ENCODE data around the gene CBX2.
A peak's percentile ranks its signal among the peaks of the same experiment; 100 is the strongest.

CBX2 gene

GRCh38 chr17:79792984-79793923, 15.3 kb downstream of the CBX2 start:
- peaks cover 0 to 46% of the 10 kb centered on the region in 2 donors for H3K4me1 ChIP-seq (ENCODE audit: control insufficient read depth in 1 of 2, insufficient read depth in 2 of 2, low read length in 2 of 2)
- no peaks in the 10 kb centered on the region for H3K9me3 ChIP-seq (ENCODE audit: control insufficient read depth in 1 of 2, low read length in 2 of 2)
- peaks cover 0 to 9% of the 10 kb centered on the region in 2 donors for H3K36me3 ChIP-seq (ENCODE audit: control insufficient read depth in 1 of 2, insufficient read depth in 2 of 2, low read length in 2 of 2)
- H3K4me3 ChIP-seq (ENCODE audit: low read depth in 1 of 2, low read length in 2 of 2): peak overlapping the region; percentile 7 to 49
- peaks cover 48% of the 10 kb centered on the region for H3K27me3 ChIP-seq (ENCODE audit: low read depth, low read length)
- no peak overlapping the region for H3K27ac ChIP-seq (ENCODE audit: low read length)

DNA sequence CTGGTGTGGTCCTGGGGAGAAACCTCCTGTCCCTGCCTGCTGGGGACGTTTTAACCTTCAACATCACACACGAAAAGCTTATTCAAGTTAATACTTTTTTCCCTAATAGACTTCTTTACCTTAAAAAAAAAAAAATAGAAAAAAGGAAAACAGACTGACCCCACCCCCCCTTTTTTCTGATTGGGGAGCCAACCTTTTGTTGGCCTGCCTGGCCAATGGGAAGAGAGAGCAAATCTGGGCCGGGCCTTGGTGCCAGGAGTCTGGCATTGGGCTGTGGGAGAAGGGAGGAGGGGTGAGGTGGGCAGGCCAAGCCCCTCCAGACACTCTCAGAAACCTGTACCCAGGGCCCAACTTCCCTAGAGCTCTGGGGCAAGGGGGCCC, 16.0 kb downstream of the CBX2 start:
- Histone ChIP-seq H3K4me3 (ENCODE audit: low read depth in 1 of 2, low read length in 2 of 2) (peak overlapping the region in 1 of 2 donors; percentile 49), H3K27ac (ENCODE audit: low read length) (no peak overlapping the region), H3K27me3 (ENCODE audit: low read depth, low read length) (peaks cover 48% of the 10 kb centered on the region), H3K36me3 (ENCODE audit: control insufficient read depth in 1 of 2, insufficient read depth in 2 of 2, low read length in 2 of 2) (peaks cover 0 to 9% of the 10 kb centered on the region in 2 donors), H3K4me1 (ENCODE audit: control insufficient read depth in 1 of 2, insufficient read depth in 2 of 2, low read length in 2 of 2) (peaks cover 5 to 53% of the 10 kb centered on the region in 2 donors), H3K9me3 (ENCODE audit: control insufficient read depth in 1 of 2, low read length in 2 of 2) (no peaks in the 10 kb centered on the region)

DNA sequence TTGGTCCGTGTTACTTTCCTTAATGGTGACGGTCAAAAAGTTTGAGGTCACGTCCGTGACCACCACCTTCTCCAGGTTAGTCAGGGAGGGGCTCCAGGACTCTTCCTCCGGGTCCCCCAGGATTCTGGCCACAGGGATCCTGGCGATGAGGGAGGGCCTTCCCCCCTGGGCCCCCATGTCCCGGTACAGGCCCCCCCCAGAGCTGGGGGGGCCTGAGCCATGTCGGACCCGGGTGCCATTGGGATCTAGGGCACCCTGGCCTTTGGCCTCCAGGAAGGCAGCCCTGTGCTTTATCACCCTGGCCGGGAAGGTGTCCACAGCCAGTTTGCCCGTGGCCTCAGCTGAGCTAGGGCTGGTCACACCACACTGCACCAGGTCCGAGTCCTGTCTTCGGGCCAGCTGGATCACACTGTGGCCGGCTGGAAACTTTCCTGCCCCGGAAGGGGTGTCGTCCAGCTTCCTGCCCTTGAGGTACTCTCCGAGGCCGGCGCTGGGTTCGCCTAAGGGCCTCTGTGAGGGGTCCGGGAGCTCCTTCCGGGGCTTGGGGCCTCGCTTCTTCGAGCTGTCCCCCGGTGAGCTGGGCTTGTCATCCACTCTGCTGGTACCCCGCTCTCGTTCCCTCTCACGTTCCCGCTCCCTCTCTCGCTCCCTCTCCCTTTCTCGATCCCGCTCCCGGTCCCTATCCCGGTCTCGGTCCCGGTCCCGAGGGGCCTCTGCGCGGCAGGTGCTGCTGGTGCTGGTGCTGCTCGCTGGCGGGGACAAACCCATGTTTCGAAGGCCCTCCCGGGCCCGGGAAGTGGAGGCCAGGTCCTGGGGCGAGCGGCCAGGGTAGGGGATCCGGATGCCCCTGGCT, 16.9 kb downstream of the CBX2 start:
- no peaks in the 10 kb centered on the region for H3K9me3 ChIP-seq (ENCODE audit: control insufficient read depth in 1 of 2, low read length in 2 of 2)
- H3K27me3 ChIP-seq (ENCODE audit: low read depth, low read length): peaks cover 48% of the 10 kb centered on the region
- H3K4me3 ChIP-seq (ENCODE audit: low read depth in 1 of 2, low read length in 2 of 2): no peak overlapping the region
- peaks cover 5 to 53% of the 10 kb centered on the region in 2 donors for H3K4me1 ChIP-seq (ENCODE audit: control insufficient read depth in 1 of 2, insufficient read depth in 2 of 2, low read length in 2 of 2)
- no peak overlapping the region for H3K27ac ChIP-seq (ENCODE audit: low read length)
- H3K36me3 ChIP-seq (ENCODE audit: control insufficient read depth in 1 of 2, insufficient read depth in 2 of 2, low read length in 2 of 2): peaks cover 0 to 9% of the 10 kb centered on the region in 2 donors

DNA sequence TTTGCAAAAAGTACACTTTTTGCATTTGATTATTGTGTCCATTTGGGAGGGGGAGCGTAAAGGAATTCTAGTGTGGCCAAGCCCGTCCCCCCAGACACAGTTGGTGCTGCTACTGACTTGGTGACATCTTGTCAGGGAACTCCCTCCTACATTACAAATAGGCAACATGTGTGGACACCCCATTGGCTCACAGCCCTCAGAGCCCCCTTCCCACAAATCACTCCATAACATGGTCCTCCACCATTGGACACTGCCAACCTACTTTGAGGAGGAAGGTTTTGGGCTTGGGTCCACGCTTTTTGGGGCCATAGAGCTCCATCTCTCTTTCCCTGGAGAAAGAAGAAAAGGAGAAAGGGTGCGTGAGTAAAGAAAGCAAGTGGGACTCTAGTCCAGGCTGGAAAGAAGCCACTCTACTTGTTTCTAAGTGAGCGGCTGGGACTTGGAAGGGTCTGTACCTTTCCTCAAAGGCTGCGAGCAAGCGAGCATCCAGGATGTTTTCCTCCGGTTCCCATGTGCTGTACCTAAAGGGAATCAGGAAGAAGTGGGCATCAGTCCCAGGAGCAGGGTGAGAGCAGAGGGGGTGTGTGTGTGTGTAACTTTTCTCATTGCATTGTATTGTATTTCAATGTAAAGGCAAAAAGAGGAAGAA, 18.0 kb downstream of the CBX2 start:
- H3K4me1 ChIP-seq (ENCODE audit: control insufficient read depth in 1 of 2, insufficient read depth in 2 of 2, low read length in 2 of 2): peaks cover 5 to 55% of the 10 kb centered on the region in 2 donors
- no peak overlapping the region for H3K27ac ChIP-seq (ENCODE audit: low read length)
- H3K9me3 ChIP-seq (ENCODE audit: control insufficient read depth in 1 of 2, low read length in 2 of 2): no peaks in the 10 kb centered on the region
- H3K4me3 ChIP-seq (ENCODE audit: low read depth in 1 of 2, low read length in 2 of 2): peak overlapping the region; percentile 61 to 88
- H3K36me3 ChIP-seq (ENCODE audit: control insufficient read depth in 1 of 2, insufficient read depth in 2 of 2, low read length in 2 of 2): peaks cover 0 to 9% of the 10 kb centered on the region in 2 donors
- H3K27me3 ChIP-seq (ENCODE audit: low read depth, low read length): peaks cover 49% of the 10 kb centered on the region

DNA sequence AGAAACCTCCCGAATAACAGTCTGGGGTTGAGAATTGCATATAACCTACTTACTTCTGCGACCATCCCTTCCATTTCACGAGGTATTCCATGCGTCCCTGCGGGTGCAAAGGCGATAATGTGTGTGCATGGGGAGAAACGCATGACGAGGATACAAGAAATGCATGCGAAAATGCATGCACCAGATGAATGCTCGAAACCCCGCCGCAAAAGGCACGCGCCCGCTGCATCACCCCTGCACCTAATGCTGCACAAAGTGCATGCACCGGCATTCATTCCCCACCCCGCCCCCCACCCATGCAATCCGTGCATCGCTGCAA, 18.5 kb downstream of the CBX2 start:
- Histone ChIP-seq H3K9me3 (ENCODE audit: control insufficient read depth in 1 of 2, low read length in 2 of 2) (no peaks in the 10 kb centered on the region), H3K4me1 (ENCODE audit: control insufficient read depth in 1 of 2, insufficient read depth in 2 of 2, low read length in 2 of 2) (peaks cover 5 to 54% of the 10 kb centered on the region in 2 donors), H3K4me3 (ENCODE audit: low read depth in 1 of 2, low read length in 2 of 2) (peak overlapping the region; percentile 61 to 88), H3K27ac (ENCODE audit: low read length) (no peak overlapping the region), H3K27me3 (ENCODE audit: low read depth, low read length) (peaks cover 49% of the 10 kb centered on the region), H3K36me3 (ENCODE audit: control insufficient read depth in 1 of 2, insufficient read depth in 2 of 2, low read length in 2 of 2) (peaks cover 0 to 9% of the 10 kb centered on the region in 2 donors)

DNA sequence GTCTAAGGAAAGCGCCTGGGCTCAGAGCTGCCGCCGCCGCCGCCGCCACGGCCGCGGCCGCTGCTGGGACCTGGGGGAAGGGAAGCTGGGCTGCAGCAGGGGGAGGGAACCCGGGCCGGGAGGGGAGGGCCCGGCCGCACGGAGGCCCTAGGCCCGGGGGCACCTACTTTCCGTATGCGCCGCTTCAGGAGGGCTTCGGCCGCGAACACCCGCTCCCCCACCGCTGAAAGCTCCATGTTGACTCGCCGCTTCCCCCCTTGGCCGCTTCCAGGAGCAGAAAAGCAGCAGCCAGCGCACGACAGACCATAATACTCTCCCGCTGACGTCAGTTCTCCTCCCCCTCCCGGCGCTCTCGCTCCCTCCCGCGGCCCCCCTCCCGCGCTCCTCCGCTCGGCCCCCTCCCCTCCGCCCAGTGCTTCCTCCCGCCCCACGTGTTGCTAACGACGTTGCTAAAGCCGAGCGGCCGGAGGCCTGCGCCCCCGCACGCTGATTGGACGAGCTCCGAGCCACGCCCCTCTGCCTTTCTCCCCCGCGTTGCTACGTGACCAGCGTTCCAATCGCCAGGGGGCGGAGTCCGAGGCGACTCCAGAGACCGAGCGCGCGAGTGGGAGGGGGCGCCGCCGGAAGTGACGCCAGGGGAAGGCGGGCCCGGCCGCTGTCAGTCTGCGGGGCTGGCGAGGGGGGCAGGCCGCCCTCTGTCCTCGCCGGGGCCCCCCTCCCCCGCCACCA, 19.0 kb downstream of the CBX2 start, which contains the start of gene CBX8:
TSS of gene CBX8 (minus strand) at position 315 of the 729 bp plus-strand sequence. CDS start at position 236, 79 bp downstream.
- Histone ChIP-seq H3K36me3 (ENCODE audit: control insufficient read depth in 1 of 2, insufficient read depth in 2 of 2, low read length in 2 of 2) (peaks cover 0 to 9% of the 10 kb centered on the region in 2 donors), H3K9me3 (ENCODE audit: control insufficient read depth in 1 of 2, low read length in 2 of 2) (no peaks in the 10 kb centered on the region), H3K27ac (ENCODE audit: low read length) (no peak within 1 kb of the TSS), H3K4me3 (ENCODE audit: low read depth in 1 of 2, low read length in 2 of 2) (peak within 1 kb of the TSS; percentile 61 to 88), H3K27me3 (ENCODE audit: low read depth, low read length) (peaks cover 49% of the 10 kb centered on the region), H3K4me1 (ENCODE audit: control insufficient read depth in 1 of 2, insufficient read depth in 2 of 2, low read length in 2 of 2) (peaks cover 5 to 49% of the 10 kb centered on the region in 2 donors)

GRCh38 chr17:79797492-79798298, 19.7 kb downstream of the CBX2 start:
- H3K4me3 ChIP-seq (ENCODE audit: low read depth in 1 of 2, low read length in 2 of 2): peak overlapping the region in 1 of 2 donors; percentile 88
- H3K9me3 ChIP-seq (ENCODE audit: control insufficient read depth in 1 of 2, low read length in 2 of 2): peaks cover 0 to 3% of the 10 kb centered on the region in 2 donors
- peaks cover 51% of the 10 kb centered on the region for H3K27me3 ChIP-seq (ENCODE audit: low read depth, low read length)
- H3K36me3 ChIP-seq (ENCODE audit: control insufficient read depth in 1 of 2, insufficient read depth in 2 of 2, low read length in 2 of 2): peaks cover 0 to 9% of the 10 kb centered on the region in 2 donors
- H3K27ac ChIP-seq (ENCODE audit: low read length): no peak overlapping the region
- H3K4me1 ChIP-seq (ENCODE audit: control insufficient read depth in 1 of 2, insufficient read depth in 2 of 2, low read length in 2 of 2): peaks cover 5 to 53% of the 10 kb centered on the region in 2 donors

DNA sequence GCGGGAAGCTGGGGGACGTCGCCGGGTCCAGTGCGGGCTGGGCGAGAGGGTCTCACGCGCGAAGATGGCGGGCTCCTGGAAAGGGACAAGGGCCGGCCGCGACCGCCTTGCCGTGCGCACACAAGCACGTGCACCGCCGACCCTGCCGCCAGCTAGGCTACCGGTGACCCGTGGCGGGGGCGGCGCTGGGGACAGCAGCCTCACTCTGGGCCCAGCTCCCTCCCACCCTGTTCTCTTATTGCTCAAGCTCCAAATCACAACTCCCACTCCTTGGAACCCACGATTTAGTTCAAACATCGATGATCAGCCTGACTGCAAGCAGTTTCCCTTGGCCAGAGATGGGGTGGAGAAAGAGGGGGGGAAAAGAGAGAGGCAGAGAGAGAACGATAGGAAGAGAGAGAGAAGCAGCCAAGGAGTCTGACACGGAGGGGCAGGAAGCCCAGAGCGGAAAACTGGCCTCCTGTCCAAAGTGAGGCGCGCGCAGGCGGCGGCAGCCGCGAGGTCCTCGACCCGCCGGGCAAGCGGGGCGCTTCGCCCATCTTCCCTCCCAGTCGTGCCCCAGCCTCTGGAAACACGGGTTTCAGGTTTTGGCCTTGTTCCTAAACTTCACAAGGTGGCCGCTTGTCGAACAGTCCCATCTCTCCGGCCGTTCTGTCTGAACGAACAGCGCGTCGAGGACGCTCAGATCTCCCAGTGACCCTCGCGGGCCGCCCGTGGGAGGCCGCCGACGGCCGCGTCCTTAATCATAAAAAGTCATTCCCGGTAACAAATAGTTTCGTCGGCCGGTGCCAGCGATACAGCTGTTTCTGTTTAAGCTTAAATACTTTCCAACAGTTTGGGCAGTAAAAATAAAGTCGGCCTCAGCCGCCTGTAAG, 20.6 kb downstream of the CBX2 start:
- H3K9me3 ChIP-seq (ENCODE audit: control insufficient read depth in 1 of 2, low read length in 2 of 2): peaks cover 0 to 3% of the 10 kb centered on the region in 2 donors
- H3K27me3 ChIP-seq (ENCODE audit: low read depth, low read length): peaks cover 56% of the 10 kb centered on the region
- peak overlapping the region in 1 of 2 donors; percentile 54 for H3K4me3 ChIP-seq (ENCODE audit: low read depth in 1 of 2, low read length in 2 of 2)
- peaks cover 0 to 9% of the 10 kb centered on the region in 2 donors for H3K36me3 ChIP-seq (ENCODE audit: control insufficient read depth in 1 of 2, insufficient read depth in 2 of 2, low read length in 2 of 2)
- no peak overlapping the region for H3K27ac ChIP-seq (ENCODE audit: low read length)
- H3K4me1 ChIP-seq (ENCODE audit: control insufficient read depth in 1 of 2, insufficient read depth in 2 of 2, low read length in 2 of 2): peaks cover 5 to 55% of the 10 kb centered on the region in 2 donors

DNA sequence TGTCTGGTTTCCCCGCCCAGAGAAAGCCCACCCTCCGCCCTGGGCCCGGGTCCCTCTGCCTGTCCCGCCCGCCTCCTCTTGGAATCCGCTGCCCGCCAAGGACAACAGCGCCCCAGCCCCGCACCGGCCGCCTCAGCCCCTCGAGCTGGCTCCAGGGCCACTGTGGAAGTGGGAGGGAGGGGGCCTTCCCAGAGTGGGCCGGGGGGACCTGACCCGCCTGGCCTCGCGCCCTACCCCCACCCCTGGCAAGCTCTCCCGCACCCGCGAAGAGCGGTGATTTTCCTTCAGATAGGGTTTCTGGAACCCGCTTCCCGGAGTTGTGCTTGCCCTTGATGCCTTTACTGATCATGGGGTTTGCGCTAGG, 21.2 kb downstream of the CBX2 start:
- peaks cover 0 to 9% of the 10 kb centered on the region in 2 donors for H3K36me3 ChIP-seq (ENCODE audit: control insufficient read depth in 1 of 2, insufficient read depth in 2 of 2, low read length in 2 of 2)
- peaks cover 59% of the 10 kb centered on the region for H3K27me3 ChIP-seq (ENCODE audit: low read depth, low read length)
- H3K4me1 ChIP-seq (ENCODE audit: control insufficient read depth in 1 of 2, insufficient read depth in 2 of 2, low read length in 2 of 2): peaks cover 5 to 54% of the 10 kb centered on the region in 2 donors
- H3K27ac ChIP-seq (ENCODE audit: low read length): no peak overlapping the region
- peaks cover 0 to 3% of the 10 kb centered on the region in 2 donors for H3K9me3 ChIP-seq (ENCODE audit: control insufficient read depth in 1 of 2, low read length in 2 of 2)
- no peak overlapping the region for H3K4me3 ChIP-seq (ENCODE audit: low read depth in 1 of 2, low read length in 2 of 2)

All from muscle layer of duodenum (tissue), 2 donors.